Heart right ventricle (tissue), 16 donors: ENCODE measurements around the gene BCCIP. TPM values are rescaled to one million over a fixed set of nuclear protein-coding genes. Genes with fewer than 3 reads are reported as not detected.
A peak's percentile ranks its signal among the peaks of the same experiment; 100 is the strongest.

Experiments used
- ATAC-seq, 8 donors: fragments of 200-7000 bp; cut with Tn5 transposase; one replicate each; pipeline ENCODE4 v1.9.1; 2020; ENCODE audit warnings: mild to moderate bottlenecking in 8 of 8, moderate library complexity in 8 of 8, moderate number of reproducible peaks in 1 of 8
- DNase-seq, 2 donors: peaks; one replicate each; pipeline ENCODE4 v3.0.0-alpha.2; 2020
- H3K27ac ChIP-seq, 10 donors: fragments of 200-600 bp; sonication (generic) in 2 of 10; one replicate each; pipeline versions ENCODE4 v1.5.0 to v1.8.0; 2020 to 2022; ENCODE audit warnings: mild to moderate bottlenecking in 3 of 10
- H3K27me3 ChIP-seq, 7 donors: fragments of 200-600 bp; one replicate each; pipeline ENCODE4 v1.8.0; 2021 to 2022; ENCODE audit warnings: mild to moderate bottlenecking in 2 of 7
- H3K36me3 ChIP-seq, 9 donors: fragments of 200-600 bp; sonication (generic) in 1 of 9; one replicate each; pipeline versions ENCODE4 v1.5.0 to v1.8.0; 2020 to 2022; ENCODE audit warnings: mild to moderate bottlenecking in 2 of 9
- H3K4me1 ChIP-seq, 9 donors: fragments of 200-600 bp; sonication (generic) in 1 of 9; one replicate each; pipeline versions ENCODE4 v1.5.0 to v1.8.0; 2020 to 2022; ENCODE audit warnings: mild to moderate bottlenecking in 4 of 9
- H3K4me3 ChIP-seq, 10 donors: fragments of 200-600 bp; sonication (generic) in 2 of 10; one replicate each; pipeline versions ENCODE4 v1.5.0 to v1.8.0; 2020 to 2022; ENCODE audit warnings: mild to moderate bottlenecking in 7 of 10, moderate library complexity in 2 of 10
- H3K9me3 ChIP-seq, 11 donors: fragments of 200-600 bp in 10 of 11; sonication (generic) in 2 of 11; one replicate each; pipeline versions ENCODE4 v1.5.0 to v1.8.0; 2013 to 2022; ENCODE audit warnings: mild to moderate bottlenecking in 2 of 11, control low read depth in 1 of 11, moderate library complexity in 1 of 11
- CTCF ChIP-seq, 9 donors: fragments of 200-600 bp; sonication (generic) in 2 of 9; IDR thresholded peaks; one replicate each; pipeline versions ENCODE4 v1.5.0 to v1.8.0; 2021 to 2022; ENCODE audit warnings: antibody characterized with exemption in 9 of 9, mild to moderate bottlenecking in 5 of 9, moderate library complexity in 1 of 9
- WGBS, 2 donors: extraction: QIAGEN DNeasy Blood & Tissue Kit; methylation state at CpG; one replicate each; pipeline ENCODE4 v1.1.7; 2013; ENCODE audit warnings: inconsistent platforms in 1 of 2; 5-methylcytosine and 5-hydroxymethylcytosine counted together
- intact Hi-C, 10 donors: fragments of 100-400 bp; cut with DNase I; formaldehyde crosslinking; loops; one replicate each; pipeline versions ENCODE4 v1.11.1 to v1.14.2; 2022
- polyA plus RNA-seq, 2 donors: library from polyadenylated mRNA; stranded (reverse); fragments of 200-250 nt; gene quantifications; one replicate each; pipeline ENCODE4 v1.2.3, GENCODE V29; 2013
- total RNA-seq, 10 donors: library from RNA; stranded (reverse); fragmentation: NEBNext Ultra II Directional in 3 of 10; extraction: Animal tissue kit (Norgen Biotek cat#: 25700) in 3 of 10; gene quantifications; one replicate each; pipeline versions ENCODE4 v1.2.1 to v1.2.4, GENCODE V29; 2021 to 2023
- donor health status: Arrhythmogenic right ventricular cardiomyopathy.
- donor health status: ischemic (EF 13 %, LVEDD 7.1; RV severe dilation, severe dysfunction).
- donor health status: healthy with polysubstance abuse.
- donor health status: DM: no; HTN: yes; CAD: no.
- donor health status: DM: no; HTN: no; CAD: no.
- donor health status: ischemic (EF 25% LVEDD 6.9; RV normal size, moderate dysfunction).
- donor health status: ischemic (EF 25% LVEDD 5.7; RV mildly dilated, moderate dysfunction).
- donor health status: healthy.
- donor health status: DM: yes; HTN: yes; CAD: no.
- donor health status: Ischemic cardiomyopathy.
- donor health status: ischemic (EF 35%, LVEDD 5.7; RV mildly dilated, moderate dysfunction).
- donor health status: nonischemic (EF 11% LVEDD 7.7; RV severe dilation, severe dysfunction).
- donor health status: DM: yes; HTN: yes; CAD: no.
- donor health status: PGD.
- donor health status: ischemic (EF 29% LVEDD 5.4; RV normal size, mild dysfunction).
- donor health status: nonischemic (EF 23%, LVEDD 6.1; RV moderate dilation, normal function).

BCCIP gene
- total and polyA plus RNA-seq, 12 donors, result 35.6 to 67.0 (median 45.6) TPM

DNA sequence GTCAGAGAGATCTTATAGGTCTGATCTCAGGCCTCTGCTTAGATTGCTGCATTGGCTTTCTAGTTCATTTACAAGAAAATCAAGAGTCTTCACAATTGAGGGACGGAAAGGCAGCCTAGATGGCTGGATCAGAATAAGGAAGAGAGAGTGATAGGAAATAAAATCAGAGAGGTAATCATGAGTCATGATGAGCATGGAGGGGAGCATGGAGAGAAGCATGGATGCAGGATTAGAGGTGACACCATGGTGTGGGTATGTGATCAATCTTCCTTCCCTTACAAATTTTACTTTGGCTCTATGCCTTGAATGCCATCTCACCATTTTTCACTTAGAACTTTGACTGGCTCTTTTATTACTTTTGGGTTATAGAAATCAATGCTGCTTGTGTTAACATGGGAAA is 1.4 kb downstream of the BCCIP start:
- no peak for DNase-seq
- 71 to 85% methylated on average over 1 of the region's 1 CpG for WGBS, 2 donors
- Histone ChIP-seq H3K4me1 (peaks cover 15 to 47% (median 32%) of the 10 kb centered on the region in 9 donors), H3K36me3 (peaks cover 0 to 52% (median 29%) of the 10 kb centered on the region in 9 donors), H3K27ac (no peak overlapping the region), H3K27me3 (no peaks in the 10 kb centered on the region), H3K9me3 (no peaks in the 10 kb centered on the region), H3K4me3 (peak overlapping the region in 8 of 10 donors; percentile 76 to 99 (median 93))
- no peak for ATAC-seq
- no peak for TF ChIP-seq CTCF (IDR thresholded peaks at IDR 0.05)
- intact Hi-C loops, result loop anchor here in 4 of 10 donors (5.0 to 10.0 kb wide), 3 partner anchors 100 to 657 kb away; no protein-coding TSS in a partner anchor

- no peak overlapping the region for H3K27ac ChIP-seq
- TF ChIP-seq CTCF (IDR thresholded peaks at IDR 0.05), result no peak
- peaks cover 0 to 76% (median 51%) of the 10 kb centered on the region in 9 donors for H3K36me3 ChIP-seq
- intact Hi-C loops, result loop anchor here in 3 of 10 donors (10.0 kb wide), 1 partner anchor 102 kb away; no protein-coding TSS in a partner anchor
- DNase-seq (no peak), ATAC-seq (no peak)
- H3K4me3 ChIP-seq, result no peak overlapping the region
- H3K9me3 ChIP-seq, result no peaks in the 10 kb centered on the region
- H3K27me3 ChIP-seq, result no peaks in the 10 kb centered on the region
- H3K4me1 ChIP-seq, result peaks cover 10 to 32% (median 24%) of the 10 kb centered on the region in 9 donors
- 87 to 93% methylated on average over 2 of the region's 2 CpGs for WGBS, 2 donors
Observed at GRCh38 chr10:125827133-125827532, 3.8 kb downstream of the BCCIP start.

GRCh38 chr10:125828311-125828710 is 5.0 kb downstream of the BCCIP start:
- DNase-seq, result no peak
- intact Hi-C loops, result loop anchor here in 3 of 10 donors (10.0 kb wide), 1 partner anchor 104 kb away; no protein-coding TSS in a partner anchor
- H3K9me3 ChIP-seq, result no peaks in the 10 kb centered on the region
- H3K4me1 ChIP-seq, result peaks cover 9 to 27% (median 20%) of the 10 kb centered on the region in 9 donors
- ATAC-seq, result no peak
- 92 to 96% methylated on average over 5 of the region's 5 CpGs for WGBS, 2 donors
- no peak overlapping the region for H3K27ac ChIP-seq
- H3K36me3 ChIP-seq, result peaks cover 0 to 87% (median 62%) of the 10 kb centered on the region in 9 donors
- no peak overlapping the region for H3K4me3 ChIP-seq
- TF ChIP-seq CTCF (IDR thresholded peaks at IDR 0.05), result no peak
- H3K27me3 ChIP-seq, result no peaks in the 10 kb centered on the region

DNA sequence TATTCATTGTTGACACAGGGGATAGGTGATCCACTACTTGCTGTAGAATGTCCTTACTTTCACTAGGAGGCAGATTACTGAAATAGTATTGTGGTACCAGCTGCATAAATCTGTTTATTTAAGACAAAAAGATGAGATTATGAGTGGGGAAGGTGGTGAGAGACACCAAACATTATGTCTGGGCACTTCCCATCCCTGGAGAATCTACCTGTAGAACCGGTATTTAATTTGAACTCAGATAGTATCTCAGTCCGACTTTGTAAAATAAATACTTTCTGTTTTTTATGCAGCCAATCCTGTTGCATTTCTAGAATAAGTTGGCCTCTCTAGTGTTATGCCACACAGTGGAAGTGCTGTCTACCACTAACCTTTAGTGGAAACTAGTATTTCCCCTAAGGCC is 13.4 kb downstream of the BCCIP start:
- no peak for ATAC-seq
- WGBS, 2 donors, result 85 to 94% methylated on average over 2 of the region's 2 CpGs
- no peaks in the 10 kb centered on the region for H3K4me1 ChIP-seq
- H3K9me3 ChIP-seq, result no peaks in the 10 kb centered on the region
- TF ChIP-seq CTCF (IDR thresholded peaks at IDR 0.05), result no peak
- DNase-seq, result no peak
- H3K27ac ChIP-seq, result no peak overlapping the region
- H3K27me3 ChIP-seq, result no peaks in the 10 kb centered on the region
- intact Hi-C loops, result no loop called here
- peaks cover 0 to 100% (median 83%) of the 10 kb centered on the region in 9 donors for H3K36me3 ChIP-seq
- no peak overlapping the region for H3K4me3 ChIP-seq
